ENCODE measurements around the gene ALG10.
"Not testable (repeated sequence)": the region's sequence is repeated elsewhere in the genome, so short reads cannot be mapped to it uniquely, and the experiment has no call there.

The ALG10 gene

DNA sequence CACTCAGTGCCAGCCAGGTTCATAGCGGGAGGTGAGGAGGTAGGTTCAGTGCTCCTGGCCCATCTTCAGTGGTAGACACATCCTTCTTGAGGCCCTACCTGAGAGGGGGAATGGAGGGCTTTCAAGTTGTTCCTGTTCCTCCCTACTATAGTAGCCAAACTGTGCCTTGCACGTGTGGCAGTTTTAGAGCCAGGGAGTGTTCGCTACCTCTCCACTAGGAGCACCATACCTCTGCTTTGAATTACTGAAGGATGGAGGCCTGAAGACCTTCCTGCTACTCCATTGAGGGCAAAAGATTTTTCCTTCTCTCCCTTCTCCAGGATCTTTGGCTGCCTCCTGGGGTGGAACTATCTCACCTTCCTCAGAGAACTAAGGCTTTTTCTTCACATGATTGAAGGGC, 5.9 kb upstream of the ALG10 start:
- DNase-seq (ENCODE audit: low read depth) = no peak
- TF ChIP-seq, protein P1, sequence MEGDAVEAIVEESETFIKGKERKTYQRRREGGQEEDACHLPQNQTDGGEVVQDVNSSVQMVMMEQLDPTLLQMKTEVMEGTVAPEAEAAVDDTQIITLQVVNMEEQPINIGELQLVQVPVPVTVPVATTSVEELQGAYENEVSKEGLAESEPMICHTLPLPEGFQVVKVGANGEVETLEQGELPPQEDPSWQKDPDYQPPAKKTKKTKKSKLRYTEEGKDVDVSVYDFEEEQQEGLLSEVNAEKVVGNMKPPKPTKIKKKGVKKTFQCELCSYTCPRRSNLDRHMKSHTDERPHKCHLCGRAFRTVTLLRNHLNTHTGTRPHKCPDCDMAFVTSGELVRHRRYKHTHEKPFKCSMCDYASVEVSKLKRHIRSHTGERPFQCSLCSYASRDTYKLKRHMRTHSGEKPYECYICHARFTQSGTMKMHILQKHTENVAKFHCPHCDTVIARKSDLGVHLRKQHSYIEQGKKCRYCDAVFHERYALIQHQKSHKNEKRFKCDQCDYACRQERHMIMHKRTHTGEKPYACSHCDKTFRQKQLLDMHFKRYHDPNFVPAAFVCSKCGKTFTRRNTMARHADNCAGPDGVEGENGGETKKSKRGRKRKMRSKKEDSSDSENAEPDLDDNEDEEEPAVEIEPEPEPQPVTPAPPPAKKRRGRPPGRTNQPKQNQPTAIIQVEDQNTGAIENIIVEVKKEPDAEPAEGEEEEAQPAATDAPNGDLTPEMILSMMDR (IDR thresholded peaks at IDR 0.05; ENCODE audit: insufficient read depth, low read depth, low read length, missing control alignments) = no peak
- no peak overlapping the region for H3K4me3 ChIP-seq (ENCODE audit: low read length)

DNA sequence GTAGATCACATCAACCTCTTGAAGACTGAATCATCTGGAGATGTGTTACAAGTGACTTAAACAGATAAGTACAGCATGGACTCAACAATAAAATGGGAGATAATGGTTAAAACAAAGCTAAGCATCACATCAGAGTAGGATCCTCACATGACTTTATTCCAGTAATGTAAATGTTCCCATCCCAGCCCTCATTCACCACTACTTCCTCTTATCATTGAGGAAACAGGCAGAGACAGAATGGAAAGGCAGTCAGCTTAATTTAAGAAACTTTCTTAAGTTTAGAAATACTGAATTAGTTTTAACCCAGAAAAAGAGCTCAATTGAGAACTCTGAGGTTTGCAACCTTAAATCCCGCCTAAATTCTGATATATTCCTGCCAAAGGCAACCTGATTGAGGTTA, 1.2 kb upstream of the ALG10 start:
- TF ChIP-seq, protein P1 (IDR thresholded peaks at IDR 0.05; ENCODE audit: insufficient read depth, low read depth, low read length, missing control alignments) = no peak
- DNase-seq (ENCODE audit: low read depth) = no peak
- no peak overlapping the region for H3K4me3 ChIP-seq (ENCODE audit: low read length)

DNA sequence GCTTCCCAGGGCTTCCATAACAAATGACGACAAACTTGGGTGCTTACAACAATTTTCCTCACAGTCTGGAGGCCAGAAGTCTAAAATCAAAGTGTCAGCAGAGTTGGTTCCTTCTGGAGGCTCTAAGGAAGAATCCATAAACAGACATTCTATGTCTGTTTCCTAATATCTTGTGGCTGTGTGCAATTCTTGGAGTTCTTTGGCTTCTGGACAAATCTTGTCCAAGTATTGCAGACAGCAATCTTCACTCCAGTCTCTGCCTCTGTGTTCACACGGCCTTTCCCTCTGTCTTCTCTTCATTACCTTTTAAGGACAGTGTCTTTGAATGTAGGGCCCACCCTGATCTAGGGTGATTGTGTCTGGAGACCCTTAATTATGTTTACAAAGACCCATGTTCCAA, 5.4 kb downstream of the ALG10 start:
- H3K4me3 ChIP-seq (ENCODE audit: low read length); DNase-seq (ENCODE audit: low read depth): not testable (repeated sequence)

DNA sequence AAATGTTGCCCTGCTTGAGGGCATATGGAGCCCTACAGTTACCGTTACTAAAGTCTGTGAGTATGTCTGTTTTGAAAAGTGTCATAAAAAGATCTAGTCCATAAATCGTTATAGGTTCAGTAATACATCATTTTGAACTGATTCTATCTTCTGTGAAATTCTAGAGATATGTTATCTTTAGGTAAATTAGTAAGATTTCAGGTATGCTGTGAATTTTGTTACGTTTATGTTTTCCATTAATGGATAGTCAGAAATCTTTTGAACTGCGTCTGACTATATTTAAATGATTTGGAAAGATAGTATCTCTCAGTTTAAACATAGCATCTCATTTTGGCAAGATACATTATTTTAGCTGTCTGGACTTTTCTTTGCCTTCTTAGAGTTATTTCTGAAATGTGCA, 8.3 kb downstream of the ALG10 start:
- TF ChIP-seq, protein P1 (IDR thresholded peaks at IDR 0.05; ENCODE audit: insufficient read depth, low read depth, low read length, missing control alignments) = no peak
- no peak for DNase-seq (ENCODE audit: low read depth)
- H3K4me3 ChIP-seq (ENCODE audit: low read length) = no peak overlapping the region

DNA sequence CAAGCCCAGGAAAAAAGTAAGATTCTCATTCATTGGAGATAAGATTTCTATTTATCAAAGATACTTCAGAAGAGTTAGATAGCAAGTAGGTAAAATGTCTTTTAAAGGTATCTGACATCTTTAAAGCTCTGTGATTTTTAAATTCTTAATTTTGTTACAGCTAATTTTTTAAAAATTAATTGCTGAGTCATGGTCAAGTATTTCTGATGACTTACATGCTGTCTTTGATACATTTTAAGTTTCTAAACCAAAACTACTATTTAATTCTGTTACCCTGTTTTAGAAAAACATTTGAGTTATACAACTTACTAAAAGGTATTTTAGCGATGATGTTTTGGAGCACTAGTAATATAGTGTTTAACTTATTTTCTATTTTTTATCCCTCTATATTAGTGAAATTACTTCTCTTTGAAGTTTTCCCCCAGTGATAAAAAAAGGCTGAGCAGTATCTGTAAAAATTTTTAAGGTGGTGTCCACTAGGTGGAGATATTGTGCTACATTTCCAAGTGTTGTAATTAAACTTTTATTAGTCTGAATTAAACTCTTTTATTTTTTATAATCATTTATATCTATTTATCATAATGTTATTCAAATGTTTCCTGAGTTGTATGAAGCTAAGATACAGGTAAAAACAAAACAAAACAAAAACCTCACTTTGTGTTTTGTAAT, 11.5 kb downstream of the ALG10 start:
- TF ChIP-seq, protein P1 (IDR thresholded peaks at IDR 0.05; ENCODE audit: insufficient read depth, low read depth, low read length, missing control alignments) = peak; percentile 44
- H3K4me3 ChIP-seq (ENCODE audit: low read length) = no peak overlapping the region
- peak; percentile 43 for DNase-seq (ENCODE audit: low read depth)

DNA sequence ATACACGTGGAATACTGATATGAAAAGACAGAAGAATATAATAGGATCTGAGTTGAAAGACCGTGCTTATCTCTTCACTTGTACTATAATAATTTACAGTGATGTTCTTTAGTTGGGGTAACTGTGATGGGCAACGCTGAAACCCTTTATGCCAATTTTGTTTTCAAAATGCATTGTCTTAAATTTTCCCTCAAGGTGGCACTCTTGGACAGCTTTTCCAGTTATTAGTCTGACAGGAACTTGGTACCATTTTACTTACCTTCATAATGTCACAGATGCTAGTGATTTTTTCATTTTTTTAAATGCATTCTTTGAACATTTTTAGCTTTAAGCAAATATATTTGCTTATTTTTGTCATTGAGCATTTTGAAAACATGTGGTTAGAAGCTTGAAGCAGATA, 16.1 kb downstream of the ALG10 start:
- TF ChIP-seq, protein P1 (IDR thresholded peaks at IDR 0.05; ENCODE audit: insufficient read depth, low read depth, low read length, missing control alignments) = peak; percentile 25
- H3K4me3 ChIP-seq (ENCODE audit: low read length) = not testable (repeated sequence)
- DNase-seq (ENCODE audit: low read depth) = peak; percentile 28

DNA sequence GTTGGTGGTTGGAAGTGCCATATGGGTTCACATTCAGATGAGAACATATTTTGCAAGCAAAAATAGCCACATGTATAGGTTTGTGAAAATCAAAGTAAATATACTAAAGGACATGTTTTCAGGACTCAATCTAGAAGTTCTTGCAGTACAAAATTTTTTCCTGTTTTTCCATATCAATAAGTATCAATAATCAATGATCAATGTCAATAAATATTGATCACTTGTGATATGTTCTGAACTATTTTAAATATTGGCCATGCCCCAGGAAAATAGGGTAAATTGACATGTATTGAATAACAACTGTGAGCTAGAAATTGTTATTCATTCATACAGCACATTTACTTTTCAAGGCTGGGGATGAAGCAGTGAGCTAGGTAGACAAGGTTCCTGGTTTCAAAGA, 24.3 kb downstream of the ALG10 start:
- DNase-seq (ENCODE audit: low read depth) = no peak
- TF ChIP-seq, protein P1 (IDR thresholded peaks at IDR 0.05; ENCODE audit: insufficient read depth, low read depth, low read length, missing control alignments) = no peak
- no peak overlapping the region for H3K4me3 ChIP-seq (ENCODE audit: low read length)

DNA sequence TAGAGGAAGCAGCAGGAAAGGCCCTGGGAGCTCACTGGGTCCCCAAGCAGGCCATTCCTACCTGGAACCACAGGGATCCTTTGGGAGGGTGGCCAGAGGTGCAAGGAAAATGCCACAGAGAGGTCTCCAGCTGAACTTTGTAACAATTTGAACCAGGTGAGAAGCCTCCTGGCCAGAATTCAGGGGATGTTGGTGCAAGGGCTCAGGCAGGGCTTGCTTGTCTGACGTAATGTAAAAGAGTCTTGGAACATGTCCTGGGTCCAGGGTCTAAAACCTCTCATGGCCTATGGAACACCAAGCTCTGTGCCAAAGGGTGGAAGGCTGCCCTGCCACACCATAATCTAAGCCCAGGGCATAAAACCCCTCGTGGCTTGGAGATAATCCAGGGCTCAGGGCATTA, 25.6 kb downstream of the ALG10 start:
- not testable (repeated sequence) for H3K4me3 ChIP-seq (ENCODE audit: low read length); DNase-seq (ENCODE audit: low read depth)

Measured in epithelial cell of esophagus (primary cell).